NCI-H1105 (cell line): ENCODE data around the gene LYST.

ENCODE experiments used
- DNase-seq: peaks from one replicate; lab custom pipeline; 2025; lab: John Stamatoyannopoulos, UW

Gene LYST

DNA sequence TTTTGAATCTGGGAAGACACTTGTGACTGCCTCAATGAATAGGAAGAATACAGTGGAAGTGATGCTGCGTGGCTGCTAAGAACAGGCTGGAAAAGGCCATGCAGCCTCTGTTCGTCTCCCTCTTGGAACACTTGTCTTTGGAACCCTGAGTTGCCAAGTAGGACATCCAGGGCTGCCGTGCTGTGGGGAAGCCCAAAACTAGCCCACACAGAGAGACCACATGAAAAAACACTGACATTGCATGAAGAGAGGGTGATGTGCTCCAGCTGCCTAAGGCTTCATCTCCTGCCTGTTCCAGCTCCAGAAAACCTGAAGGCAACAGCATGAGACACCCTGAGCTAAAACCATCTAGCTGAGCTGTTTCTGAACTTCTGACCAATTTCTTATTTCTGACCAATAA is 156.0 kb downstream of the LYST start:
- DNase-seq = no peak

DNA sequence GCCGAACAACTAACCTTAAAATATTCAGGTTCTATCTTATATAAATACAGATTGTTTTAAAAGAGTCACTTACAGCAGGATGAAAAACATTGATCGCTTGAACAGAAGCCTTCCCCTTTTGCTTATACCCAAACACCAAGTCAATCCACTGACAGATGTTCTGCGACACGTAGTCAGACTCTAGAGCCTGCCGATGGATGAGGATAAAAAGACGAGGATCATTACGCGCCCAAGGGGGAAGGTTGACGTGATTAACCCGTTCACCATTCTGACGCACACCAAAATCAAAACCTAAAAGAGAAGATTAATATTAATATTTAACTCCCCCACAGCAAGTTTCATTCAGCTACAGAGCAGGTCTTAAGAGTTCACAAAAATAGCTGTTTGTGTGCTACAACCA is 157.7 kb downstream of the LYST start:
- DNase-seq = no peak

DNA sequence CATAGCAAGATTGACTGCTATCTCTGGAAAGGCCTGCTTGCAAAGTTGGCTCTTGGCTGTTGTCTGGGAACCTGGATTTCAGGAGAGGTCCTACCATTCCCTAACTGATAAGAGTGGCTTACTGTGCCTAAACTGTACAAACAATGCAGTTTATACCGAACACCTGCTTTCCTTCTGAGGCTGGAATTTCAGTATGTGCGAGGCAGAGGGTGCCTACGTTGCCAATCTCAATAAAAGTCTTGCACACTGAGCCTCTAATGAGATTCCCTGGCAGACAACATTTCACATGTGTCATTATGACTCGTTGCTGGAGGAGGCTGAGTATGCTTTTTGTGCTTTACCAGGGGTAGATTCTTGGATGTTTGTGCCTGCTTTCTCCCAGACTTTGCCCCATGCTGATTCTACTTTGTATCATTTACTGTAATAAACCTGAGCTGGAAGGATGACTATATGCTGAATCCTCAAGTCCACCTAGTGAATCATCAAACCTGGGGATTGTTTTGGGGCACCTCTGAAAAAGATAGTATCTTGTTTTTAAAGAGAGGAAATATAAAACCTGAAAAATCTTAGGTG is 158.2 kb downstream of the LYST start:
- no peak for DNase-seq

DNA sequence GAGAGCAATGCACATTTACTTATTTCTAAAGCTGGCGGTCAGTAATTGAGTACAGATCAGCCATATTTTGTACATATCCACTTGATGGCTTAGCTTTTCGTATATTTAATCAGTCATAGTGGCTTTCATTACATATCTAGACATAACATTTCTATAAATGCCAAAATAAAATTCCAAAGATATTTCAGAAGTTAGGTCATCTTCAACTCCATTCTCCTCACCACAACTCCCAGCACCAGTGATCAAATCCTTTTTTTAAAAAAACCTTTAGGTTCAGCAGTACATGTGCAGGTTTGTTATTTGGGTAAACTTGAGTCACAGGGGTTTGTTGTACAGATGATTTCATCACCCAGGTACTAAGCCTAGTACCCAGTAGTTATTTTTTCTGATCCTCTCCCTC is 163.2 kb downstream of the LYST start:
- no peak for DNase-seq

DNA sequence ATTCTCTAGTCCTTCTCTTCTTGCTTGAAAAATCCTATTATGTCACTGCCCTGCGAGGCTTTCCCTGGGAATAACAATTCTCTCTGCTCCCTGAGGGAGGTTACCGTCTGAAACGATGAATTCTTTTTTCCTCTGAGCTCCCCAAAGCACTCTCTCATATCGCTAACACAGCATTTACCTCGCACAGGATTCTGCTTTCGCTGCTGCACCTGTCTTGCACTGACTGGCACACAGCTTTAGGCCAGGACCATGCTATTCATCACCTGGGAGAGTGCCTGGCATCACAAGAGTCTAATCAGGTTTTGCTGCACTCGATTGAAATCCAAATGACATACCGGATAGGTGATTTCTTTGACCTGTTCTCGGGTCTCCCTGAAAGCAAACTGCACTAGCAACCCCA is 164.3 kb downstream of the LYST start:
- no peak for DNase-seq

DNA sequence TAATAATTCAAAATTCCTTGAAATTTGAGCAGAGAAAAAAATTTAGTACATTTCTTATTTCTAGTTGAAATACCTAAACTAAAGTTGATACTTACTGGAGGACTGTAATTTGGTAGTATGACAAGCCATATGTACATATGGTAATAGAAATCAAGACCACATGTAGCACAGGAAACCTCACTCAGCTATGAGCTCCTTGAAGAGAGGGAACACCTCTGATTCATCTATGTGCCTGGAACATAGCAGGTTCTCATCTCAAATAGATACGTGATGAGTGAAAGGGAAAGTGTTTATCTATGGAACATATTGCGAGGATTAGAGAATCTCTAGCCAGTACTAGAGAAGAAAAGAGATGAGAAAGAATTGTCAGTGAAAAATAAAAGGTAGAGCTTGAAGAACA is 169.2 kb downstream of the LYST start:
- DNase-seq = no peak

DNA sequence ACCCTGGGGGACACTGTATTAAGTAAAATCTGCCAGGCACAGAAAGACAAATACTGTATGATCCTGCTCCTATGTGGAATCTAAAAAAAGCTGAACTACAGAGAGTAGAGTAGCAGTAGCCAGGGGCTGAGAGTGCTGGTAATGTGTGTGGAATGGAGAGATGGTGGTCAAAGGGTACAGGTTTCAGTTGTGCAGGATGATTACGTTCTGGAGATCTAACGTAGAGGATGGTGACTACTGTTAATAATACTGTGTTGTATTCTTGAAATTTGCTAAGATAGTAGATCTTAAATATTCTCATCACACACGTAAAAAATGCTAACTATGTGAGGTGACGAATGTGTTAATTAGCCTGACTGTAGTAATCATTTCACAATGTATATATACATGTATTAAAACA is 177.3 kb downstream of the LYST start:
- no peak for DNase-seq

DNA sequence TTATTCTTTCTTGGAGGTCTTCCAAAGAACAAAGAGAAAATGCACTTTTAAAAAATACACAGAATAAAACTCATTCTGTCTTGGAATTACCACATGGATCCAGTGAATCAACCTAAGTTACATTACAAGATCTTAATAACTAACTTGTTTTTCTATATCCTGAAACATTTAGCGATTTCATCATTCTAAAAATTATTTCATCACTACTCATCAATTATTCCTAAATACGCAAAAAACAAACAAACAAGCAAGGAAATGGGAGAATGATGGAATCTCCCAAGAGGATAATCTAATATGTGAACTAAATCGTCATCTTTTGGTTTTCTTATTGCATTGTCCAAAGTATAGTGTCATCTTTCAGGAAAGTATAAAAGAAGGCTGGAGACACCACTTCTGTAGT is 178.6 kb downstream of the LYST start:
- DNase-seq = no peak

DNA sequence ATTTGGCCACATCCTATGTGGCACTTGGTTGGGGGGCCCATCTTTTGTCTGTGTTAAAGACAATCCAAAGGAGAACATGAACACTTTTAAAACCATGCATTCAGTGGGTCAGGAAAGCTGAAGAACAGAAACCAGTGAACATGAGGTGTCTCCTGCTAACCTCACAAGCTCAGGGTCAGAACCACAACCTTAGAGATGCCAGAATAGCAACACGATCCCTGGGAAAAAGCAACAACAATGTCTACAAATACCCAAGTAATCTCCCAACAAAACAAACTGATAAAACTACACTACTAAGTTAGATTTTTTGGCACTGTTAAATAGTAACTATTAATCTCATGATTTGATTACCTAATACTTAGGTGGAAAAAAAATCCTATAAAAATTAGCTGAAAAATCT is 183.1 kb downstream of the LYST start:
- DNase-seq = no peak

DNA sequence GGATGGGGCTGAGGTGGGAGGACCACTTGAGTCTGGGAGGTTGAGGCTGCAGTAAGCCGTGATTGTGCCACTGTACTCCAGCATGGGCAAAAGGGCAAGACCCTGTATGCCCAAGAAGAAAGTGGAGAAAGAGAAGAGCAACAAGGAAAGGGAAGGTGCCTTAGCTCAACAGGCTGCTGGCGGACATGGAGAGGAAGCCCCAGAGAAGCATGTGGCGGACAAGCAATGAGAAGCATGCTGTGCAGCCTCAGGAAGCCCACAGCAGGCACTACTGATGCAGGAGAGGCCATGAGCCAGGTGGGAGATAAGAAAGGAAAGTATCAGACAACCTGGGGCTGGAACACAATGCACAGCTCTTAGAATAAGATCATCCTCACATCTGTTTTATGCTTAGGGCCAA is 184.5 kb downstream of the LYST start:
- DNase-seq = no peak

DNA sequence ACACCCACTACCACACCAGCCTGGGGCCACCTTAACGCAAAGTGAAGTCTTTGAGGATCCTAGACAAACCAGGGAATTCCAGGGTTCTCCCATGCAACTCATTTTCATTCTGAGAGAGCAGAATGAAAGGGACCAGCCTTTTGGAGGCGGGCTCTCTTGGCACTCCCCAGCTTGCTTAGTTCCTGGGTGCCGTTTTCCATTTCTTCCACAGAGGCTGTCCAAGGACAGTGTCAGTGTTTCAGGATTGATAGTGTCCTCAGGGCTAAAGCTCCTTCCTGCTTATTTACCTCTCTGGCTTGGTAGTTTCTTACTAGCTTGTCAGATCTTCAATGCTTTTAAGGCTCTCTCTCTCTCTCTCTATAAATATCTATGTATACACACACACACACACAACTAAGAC is 187.1 kb downstream of the LYST start:
- no peak for DNase-seq

DNA sequence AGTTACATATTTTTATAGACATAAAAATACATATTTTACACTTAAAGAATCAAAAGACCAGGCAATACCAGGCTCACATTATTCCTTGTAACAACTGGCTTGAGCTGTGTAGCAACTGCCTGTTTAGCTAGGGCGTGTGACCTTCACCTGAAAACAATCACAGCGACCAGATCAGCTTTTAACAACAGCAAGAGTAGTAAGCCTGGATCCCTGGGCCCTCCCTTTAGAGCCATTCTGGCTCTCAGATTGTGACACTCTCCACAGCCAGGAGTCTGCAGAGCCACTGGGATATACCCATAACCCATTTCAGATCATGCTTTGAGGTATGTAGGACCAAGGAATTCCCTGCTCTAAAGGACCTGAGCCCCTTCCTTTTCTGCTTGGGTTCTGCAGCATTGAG is 187.7 kb downstream of the LYST start:
- DNase-seq = no peak

DNA sequence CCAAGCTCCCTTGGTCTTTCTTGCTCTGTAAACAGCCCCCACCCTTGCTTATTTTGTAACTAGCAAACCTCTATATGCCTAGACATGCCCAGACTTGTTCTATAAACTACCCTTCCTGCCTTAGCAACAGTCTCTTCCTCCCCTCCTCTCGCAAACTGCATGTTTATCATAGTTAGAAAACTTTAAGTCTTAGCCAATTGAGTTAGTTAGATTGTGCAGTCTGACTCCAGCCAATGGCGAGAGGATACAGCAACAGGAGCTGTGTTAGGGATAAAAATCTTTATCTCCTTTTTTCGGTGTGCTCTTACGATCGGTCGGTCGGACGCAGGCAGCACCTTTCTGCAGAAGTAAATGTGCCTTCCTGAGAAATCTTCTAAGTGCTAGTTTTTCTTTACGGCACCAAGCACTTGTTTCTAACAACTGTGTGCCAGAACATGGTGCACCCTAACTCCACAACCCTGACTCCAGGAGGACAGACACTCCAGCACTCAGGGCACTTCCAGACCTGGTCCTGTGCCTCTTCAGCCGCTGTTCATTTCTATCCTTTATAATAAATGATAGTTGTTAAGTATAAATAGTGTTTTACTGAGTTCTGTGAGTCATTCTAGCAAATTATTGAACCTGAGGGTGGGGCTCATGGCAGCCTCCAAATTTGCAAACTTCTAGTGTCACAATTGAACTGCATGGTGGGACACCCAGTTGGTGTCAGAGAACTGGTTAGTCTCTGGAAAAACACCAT is 191.4 kb downstream of the LYST start:
- no peak for DNase-seq

DNA sequence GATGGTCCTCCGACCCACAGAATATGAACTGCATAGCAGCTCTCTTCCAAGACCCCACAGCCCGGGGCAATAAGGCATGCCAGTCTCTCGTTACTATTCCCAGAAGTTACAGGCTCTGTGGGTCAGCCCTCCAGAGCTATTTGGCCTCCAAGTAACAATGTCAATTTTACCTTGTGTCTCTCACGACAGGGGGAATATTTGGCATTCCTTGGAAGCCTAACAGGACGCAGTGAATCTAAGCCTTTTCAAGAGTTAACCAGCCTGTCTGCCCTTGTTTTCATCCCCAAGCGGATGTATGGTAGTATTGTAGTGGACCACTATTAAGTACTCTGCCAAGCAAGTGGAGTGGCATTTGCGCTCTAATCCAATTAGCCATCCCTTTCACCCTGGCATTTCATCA is 192.7 kb downstream of the LYST start:
- DNase-seq = no peak

DNA sequence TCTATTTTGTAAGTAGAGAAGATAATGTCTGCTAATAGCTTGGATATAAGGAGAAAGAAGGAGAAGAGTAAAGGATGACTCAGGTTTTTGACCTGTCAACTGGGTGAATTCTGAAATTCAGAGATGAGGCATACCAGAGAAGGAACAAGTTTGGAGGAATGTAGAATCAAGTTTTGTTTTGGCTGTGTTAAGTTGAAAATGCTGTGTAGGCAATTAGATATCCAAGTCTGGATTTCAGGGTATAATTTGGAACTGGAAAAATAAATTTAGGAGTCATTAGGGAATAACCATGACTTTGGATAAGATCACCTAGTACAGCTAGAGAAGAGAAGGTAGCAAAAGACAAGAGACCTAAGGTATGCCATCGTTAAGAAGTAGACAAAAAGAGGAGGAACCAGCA is 194.7 kb downstream of the LYST start:
- DNase-seq = no peak

DNA sequence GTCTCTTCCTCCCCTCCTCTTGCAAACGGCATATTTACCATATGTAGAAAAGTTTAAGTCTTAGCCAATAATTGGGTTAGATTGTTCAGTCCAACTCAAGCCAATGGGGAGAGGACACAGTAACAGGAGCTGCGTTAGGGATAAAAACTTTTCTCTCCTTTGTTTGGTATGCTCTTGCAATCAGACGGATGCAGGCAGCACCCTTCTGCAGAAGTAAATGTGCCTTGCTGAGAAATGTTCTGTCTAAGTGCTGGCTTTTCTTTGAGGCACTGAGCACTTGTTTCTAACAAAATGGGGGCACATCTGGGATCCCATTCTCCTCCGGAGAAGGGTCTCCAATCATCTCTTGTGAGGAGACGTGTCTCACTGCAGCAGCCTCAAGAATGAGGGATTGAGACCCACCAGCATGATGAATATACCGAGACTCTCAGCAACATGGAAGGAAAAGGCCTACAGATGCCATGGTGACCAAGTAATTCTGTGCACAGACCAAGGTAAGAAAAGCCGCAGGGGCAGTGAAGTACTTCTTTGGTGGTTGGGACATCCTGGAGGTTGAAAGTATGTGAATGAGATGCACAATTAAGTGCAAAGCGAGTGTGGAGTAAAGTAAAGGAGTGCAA is 196.4 kb downstream of the LYST start:
- DNase-seq = no peak

DNA sequence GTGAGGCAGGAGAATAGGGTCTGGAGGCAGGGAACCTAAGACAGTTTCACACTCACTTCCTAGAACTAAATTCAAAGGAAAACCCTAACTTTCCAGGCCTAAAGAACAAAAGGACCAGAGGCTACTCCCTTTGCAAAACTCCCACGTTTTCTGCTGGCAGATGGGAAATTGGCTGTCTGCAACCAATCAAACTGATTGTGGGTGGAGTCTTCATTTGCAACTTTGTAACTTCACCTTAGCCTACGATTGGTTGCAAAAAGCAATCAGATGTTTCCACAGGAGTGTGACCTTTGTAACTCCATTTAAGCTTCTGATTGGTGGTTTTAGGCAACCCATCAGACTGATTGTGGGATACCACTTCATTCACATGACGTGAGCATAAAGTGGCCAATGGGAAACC is 197.4 kb downstream of the LYST start:
- DNase-seq = no peak

DNA sequence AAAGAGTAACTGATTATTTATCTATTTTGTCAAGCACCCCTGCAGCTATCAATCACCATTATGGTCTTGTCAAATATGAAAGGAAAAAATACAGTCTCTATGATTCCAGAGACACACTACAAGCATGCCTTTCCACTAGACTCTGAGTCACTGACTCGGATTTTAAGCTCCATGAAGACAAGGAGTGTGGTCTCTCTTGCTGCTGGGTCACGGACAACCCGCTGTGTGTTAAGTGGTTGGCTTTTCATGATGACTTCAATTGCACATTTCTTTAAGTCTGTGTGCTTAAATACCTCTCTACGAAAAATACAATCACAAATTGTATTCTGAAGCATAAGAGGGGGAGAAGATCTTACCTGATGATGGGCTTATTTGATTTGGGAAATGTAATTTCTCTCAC is 203.1 kb downstream of the LYST start:
- no peak for DNase-seq

DNA sequence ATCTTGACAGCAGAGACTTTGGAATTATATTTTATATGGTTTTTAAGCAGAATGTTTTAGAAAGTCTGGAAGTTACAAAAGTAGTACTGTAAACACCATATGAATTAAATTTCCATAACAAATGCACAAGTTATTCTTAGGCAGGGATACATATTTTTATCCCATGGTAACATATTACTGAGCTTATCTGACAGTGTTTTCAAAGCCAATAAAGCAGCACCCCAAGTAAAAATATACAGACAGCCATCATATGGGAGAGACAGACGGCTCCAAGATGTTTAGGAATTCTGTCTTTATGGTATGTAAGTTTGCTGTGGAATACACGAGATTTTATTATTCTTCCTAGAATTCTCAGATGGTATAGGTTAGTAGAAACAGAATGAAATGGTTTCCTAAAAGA is 205.1 kb downstream of the LYST start:
- DNase-seq = no peak

DNA sequence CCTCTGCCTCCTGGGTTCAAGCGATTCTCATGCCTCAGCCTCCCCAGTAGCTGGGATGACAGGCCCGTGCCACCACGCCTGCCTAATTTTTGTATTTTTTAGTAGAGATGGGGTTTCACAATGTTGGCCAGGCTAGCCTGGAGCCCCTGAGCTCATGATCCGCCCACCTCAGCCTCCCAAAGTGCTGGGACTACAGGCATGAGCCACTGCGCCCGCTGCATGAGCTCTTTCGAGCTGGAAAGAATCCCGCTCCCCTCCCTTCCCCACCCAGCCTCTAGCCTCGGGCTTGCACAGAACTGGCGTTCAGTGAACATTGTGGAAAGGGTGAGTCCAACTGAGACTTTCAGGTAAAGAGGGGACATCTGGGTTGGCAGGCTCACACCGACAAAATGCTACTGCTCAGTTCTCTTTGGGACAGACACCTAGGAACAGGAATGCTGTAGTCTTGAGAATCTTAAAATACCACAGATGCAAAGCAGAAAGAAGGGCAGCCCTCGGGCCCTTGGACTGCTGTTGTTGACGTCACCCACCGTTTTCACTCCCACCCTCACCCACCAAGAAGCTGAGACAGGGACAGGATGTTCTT is 207.4 kb downstream of the LYST start:
- no peak for DNase-seq

DNA sequence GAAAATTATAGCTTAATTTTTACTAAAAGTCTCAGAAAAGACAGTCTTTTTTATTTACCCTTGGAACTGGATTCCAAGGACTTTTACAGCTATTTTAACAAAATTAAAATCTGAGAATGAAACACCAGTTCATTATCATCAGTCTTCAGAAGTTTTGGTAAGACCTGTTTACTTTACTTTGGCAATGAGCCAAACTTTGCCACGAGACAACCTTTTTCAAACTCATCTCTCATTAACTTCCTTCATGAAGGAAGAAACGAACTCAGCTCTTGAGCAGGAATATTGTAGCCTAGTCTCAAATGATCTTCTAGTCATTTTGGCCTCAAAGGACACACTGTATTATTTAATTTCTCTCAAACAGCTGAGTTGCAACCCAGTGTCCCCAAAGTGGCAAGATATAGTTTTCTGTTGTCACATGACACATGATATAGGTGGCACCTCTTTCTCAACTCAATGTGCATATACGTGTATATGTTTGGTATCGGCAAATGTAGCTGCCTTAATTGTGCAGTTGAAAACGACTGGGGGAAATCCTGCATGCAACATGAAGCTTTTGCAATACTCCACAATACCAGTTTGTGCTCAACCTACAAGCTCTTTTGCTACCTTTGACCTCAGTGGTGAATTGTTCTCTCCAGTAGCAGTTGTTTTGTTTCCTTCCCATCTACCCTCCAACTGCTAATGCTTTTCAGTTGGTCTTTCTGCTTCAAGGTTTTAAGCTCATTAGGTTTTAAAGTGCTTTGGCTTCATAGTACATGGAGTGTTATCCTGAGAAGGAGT is 208.8 kb downstream of the LYST start:
- DNase-seq = no peak

DNA sequence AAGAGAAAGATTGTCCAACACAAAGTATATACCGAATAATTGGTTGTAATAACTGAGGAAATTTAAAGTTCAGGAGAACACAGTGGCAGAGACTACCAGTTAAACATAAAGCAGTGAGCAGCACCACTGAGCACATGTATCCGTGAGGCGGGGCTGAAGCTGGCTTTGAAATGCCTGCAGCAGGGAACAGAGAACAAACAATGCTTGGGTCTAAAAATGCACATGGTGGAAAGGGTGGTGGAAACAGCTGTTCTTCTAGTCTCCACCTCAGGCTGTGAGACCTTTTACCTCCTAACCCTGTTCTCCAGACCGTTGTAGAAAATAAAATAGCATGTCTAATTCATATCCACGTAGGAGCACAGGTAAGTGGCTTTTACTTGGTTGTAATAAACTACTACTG is 209.4 kb downstream of the LYST start:
- DNase-seq = no peak

DNA sequence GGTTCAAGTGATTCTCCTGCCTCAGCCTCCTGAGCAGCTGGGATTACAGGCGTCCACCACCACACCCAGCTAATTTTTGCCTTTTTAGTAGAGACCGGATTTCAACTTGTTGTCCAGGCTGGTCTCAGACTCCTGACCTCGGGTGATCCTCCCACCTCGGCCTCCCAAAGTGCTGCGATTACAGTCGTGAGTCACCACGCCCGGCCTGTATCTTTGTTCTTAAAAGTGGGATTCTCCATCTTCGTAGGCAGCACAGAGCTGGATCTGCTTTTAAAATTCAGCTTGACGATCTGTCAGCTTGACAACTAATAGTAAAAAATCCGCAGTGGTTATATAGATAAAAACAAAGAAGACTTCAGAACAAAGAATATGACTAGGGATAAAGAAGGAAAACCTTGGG is 214.3 kb downstream of the LYST start:
- no peak for DNase-seq
